ENCODE results near the gene NBAS.

Gene NBAS

GRCh38 chr2:15154297-15154696, 406.8 kb downstream of the NBAS start:
- no peak for TF ChIP-seq FOXP2 (optimal IDR thresholded peaks at IDR 0.05; ENCODE audit: borderline replicate concordance, extremely low read depth, extremely low read length, insufficient read depth)
- TF ChIP-seq POLR2AphosphoS5 (IDR thresholded peaks at IDR 0.05; ENCODE audit: low read depth, low read length), result no peak
- no peak for TF ChIP-seq SIN3A (IDR thresholded peaks at IDR 0.05; ENCODE audit: borderline replicate concordance, insufficient read depth, low read length)
- no peak for TF ChIP-seq TAF1 (IDR thresholded peaks at IDR 0.05; ENCODE audit: borderline replicate concordance, insufficient read depth, low read length)
- no peak for TF ChIP-seq REST (IDR thresholded peaks at IDR 0.05; ENCODE audit: insufficient read depth in 1 of 2, low read depth in 2 of 2, low read length in 2 of 2)

- TF ChIP-seq SIN3A (IDR thresholded peaks at IDR 0.05; ENCODE audit: borderline replicate concordance, insufficient read depth, low read length) (no peak), FOXP2 (optimal IDR thresholded peaks at IDR 0.05; ENCODE audit: borderline replicate concordance, extremely low read depth, extremely low read length, insufficient read depth) (no peak), TAF1 (IDR thresholded peaks at IDR 0.05; ENCODE audit: borderline replicate concordance, insufficient read depth, low read length) (no peak), REST (IDR thresholded peaks at IDR 0.05; ENCODE audit: insufficient read depth in 1 of 2, low read depth in 2 of 2, low read length in 2 of 2) (no peak), POLR2AphosphoS5 (IDR thresholded peaks at IDR 0.05; ENCODE audit: low read depth, low read length) (no peak)
These were observed 408.8 kb downstream of the NBAS start for GRCh38 chr2:15152382-15152781.

GRCh38 chr2:15149063-15149462, 412.1 kb downstream of the NBAS start:
- TF ChIP-seq FOXP2 (optimal IDR thresholded peaks at IDR 0.05; ENCODE audit: borderline replicate concordance, extremely low read depth, extremely low read length, insufficient read depth), result no peak
- TF ChIP-seq TAF1 (IDR thresholded peaks at IDR 0.05; ENCODE audit: borderline replicate concordance, insufficient read depth, low read length), result no peak
- no peak for TF ChIP-seq SIN3A (IDR thresholded peaks at IDR 0.05; ENCODE audit: borderline replicate concordance, insufficient read depth, low read length)
- no peak for TF ChIP-seq POLR2AphosphoS5 (IDR thresholded peaks at IDR 0.05; ENCODE audit: low read depth, low read length)
- TF ChIP-seq REST (IDR thresholded peaks at IDR 0.05; ENCODE audit: insufficient read depth in 1 of 2, low read depth in 2 of 2, low read length in 2 of 2), result no peak

GRCh38 chr2:15147591-15147990, 413.5 kb downstream of the NBAS start:
- TF ChIP-seq FOXP2 (optimal IDR thresholded peaks at IDR 0.05; ENCODE audit: borderline replicate concordance, extremely low read depth, extremely low read length, insufficient read depth), result no peak
- no peak for TF ChIP-seq TAF1 (IDR thresholded peaks at IDR 0.05; ENCODE audit: borderline replicate concordance, insufficient read depth, low read length)
- TF ChIP-seq SIN3A (IDR thresholded peaks at IDR 0.05; ENCODE audit: borderline replicate concordance, insufficient read depth, low read length), result no peak
- TF ChIP-seq REST (IDR thresholded peaks at IDR 0.05; ENCODE audit: insufficient read depth in 1 of 2, low read depth in 2 of 2, low read length in 2 of 2), result no peak
- TF ChIP-seq POLR2AphosphoS5 (IDR thresholded peaks at IDR 0.05; ENCODE audit: low read depth, low read length), result no peak

- TF ChIP-seq TAF1 (IDR thresholded peaks at IDR 0.05; ENCODE audit: borderline replicate concordance, insufficient read depth, low read length), result no peak
- TF ChIP-seq REST (IDR thresholded peaks at IDR 0.05; ENCODE audit: insufficient read depth in 1 of 2, low read depth in 2 of 2, low read length in 2 of 2), result no peak
- TF ChIP-seq FOXP2 (optimal IDR thresholded peaks at IDR 0.05; ENCODE audit: borderline replicate concordance, extremely low read depth, extremely low read length, insufficient read depth), result no peak
- no peak for TF ChIP-seq POLR2AphosphoS5 (IDR thresholded peaks at IDR 0.05; ENCODE audit: low read depth, low read length)
- no peak for TF ChIP-seq SIN3A (IDR thresholded peaks at IDR 0.05; ENCODE audit: borderline replicate concordance, insufficient read depth, low read length)
These were observed 414.2 kb downstream of the NBAS start for GRCh38 chr2:15146960-15147359.

Data from PFSK-1 (cell line).